ENCODE measurements around the gene OR52D1. TPM values are rescaled to one million over a fixed set of nuclear protein-coding genes. Genes with fewer than 3 reads are reported as not detected.

The OR52D1 gene
- total and polyA plus RNA-seq, 2 of the 4 experiments (the other 2 are of a cell fraction) = not detected

Other genes with a start within 250 kb of the OR52D1 start
- gene HBG1, start 238.8 kb upstream of the OR52D1 start, total RNA-seq (2012; rRNA removed) = not detected in 2 replicates
- gene HBG1, start 238.8 kb upstream of the OR52D1 start, polyA plus RNA-seq (2012; rRNA removed) = not detected in 2 replicates
- 0.54 TPM in 1 of 2 replicates, not detected in the other for gene HBG2, start 233.9 kb upstream of the OR52D1 start, total RNA-seq (2012; rRNA removed)
- gene HBG2, start 233.9 kb upstream of the OR52D1 start, polyA plus RNA-seq (2012; rRNA removed) = 1.7 TPM in 1 of 2 replicates, not detected in the other
- 1.4 and 3.2 TPM in 2 replicates for gene HBE1, start 218.7 kb upstream of the OR52D1 start, total RNA-seq (2012; rRNA removed)
- gene HBE1, start 218.7 kb upstream of the OR52D1 start, polyA plus RNA-seq (2012; rRNA removed) = 7.7 and 12.7 TPM in 2 replicates
- gene OR51B4, start 186.7 kb upstream of the OR52D1 start, total RNA-seq (2012; rRNA removed) = not detected in 2 replicates
- 0.11 TPM in 1 of 2 replicates, not detected in the other for gene OR51B4, start 186.7 kb upstream of the OR52D1 start, polyA plus RNA-seq (2012; rRNA removed)
- gene OR51B2, start 164.4 kb upstream of the OR52D1 start, total RNA-seq (2012; rRNA removed) = not detected in 2 replicates
- not detected in 2 replicates for gene OR51B2, start 164.4 kb upstream of the OR52D1 start, polyA plus RNA-seq (2012; rRNA removed)
- 0.54 and 0.56 TPM in 2 replicates for gene OR51B5, start 145.2 kb upstream of the OR52D1 start, total RNA-seq (2012; rRNA removed)
- gene OR51B5, start 145.2 kb upstream of the OR52D1 start, polyA plus RNA-seq (2012; rRNA removed) = 0.09 and 0.29 TPM in 2 replicates
- gene OR51B6, start 137.2 kb upstream of the OR52D1 start, total RNA-seq (2012; rRNA removed) = not detected in 2 replicates
- gene OR51B6, start 137.2 kb upstream of the OR52D1 start, polyA plus RNA-seq (2012; rRNA removed) = not detected in 2 replicates
- 0.54 and 0.56 TPM in 2 replicates for gene OR51M1, start 104.9 kb upstream of the OR52D1 start, total RNA-seq (2012; rRNA removed)
- gene OR51M1, start 104.9 kb upstream of the OR52D1 start, polyA plus RNA-seq (2012; rRNA removed) = 0.67 and 0.87 TPM in 2 replicates
- not detected in 2 replicates for gene OR51Q1, start 66.6 kb upstream of the OR52D1 start, total RNA-seq (2012; rRNA removed)
- not detected in 2 replicates for gene OR51Q1, start 66.6 kb upstream of the OR52D1 start, polyA plus RNA-seq (2012; rRNA removed)
- gene OR51I1, start 47.2 kb upstream of the OR52D1 start, total RNA-seq (2012; rRNA removed) = not detected in 2 replicates
- not detected in 2 replicates for gene OR51I1, start 47.2 kb upstream of the OR52D1 start, polyA plus RNA-seq (2012; rRNA removed)
- not detected in 2 replicates for gene OR51I2, start 39.4 kb upstream of the OR52D1 start, total RNA-seq (2012; rRNA removed)
- not detected in 2 replicates for gene OR51I2, start 39.4 kb upstream of the OR52D1 start, polyA plus RNA-seq (2012; rRNA removed)
- not detected in 2 replicates for gene UBQLN3, start 21.3 kb downstream of the OR52D1 start, total RNA-seq (2012; rRNA removed)
- gene UBQLN3, start 21.3 kb downstream of the OR52D1 start, polyA plus RNA-seq (2012; rRNA removed) = not detected in 2 replicates
- 0.18 TPM in 1 of 2 replicates, not detected in the other for gene UBQLNL, start 28.0 kb downstream of the OR52D1 start, total RNA-seq (2012; rRNA removed)
- gene UBQLNL, start 28.0 kb downstream of the OR52D1 start, polyA plus RNA-seq (2012; rRNA removed) = 0.47 and 0.48 TPM in 2 replicates
- gene OR52H1, start 59.9 kb downstream of the OR52D1 start, total RNA-seq (2012; rRNA removed) = 0.18 and 0.28 TPM in 2 replicates
- gene OR52H1, start 59.9 kb downstream of the OR52D1 start, polyA plus RNA-seq (2012; rRNA removed) = not detected in 2 replicates
- not detected in 2 replicates for gene OR52B6, start 92.2 kb downstream of the OR52D1 start, total RNA-seq (2012; rRNA removed)
- not detected in 2 replicates for gene OR52B6, start 92.2 kb downstream of the OR52D1 start, polyA plus RNA-seq (2012; rRNA removed)
- gene TRIM6, start 108.0 kb downstream of the OR52D1 start, total RNA-seq (2012; rRNA removed) = 3.9 and 5.0 TPM in 2 replicates
- gene TRIM6, start 108.0 kb downstream of the OR52D1 start, polyA plus RNA-seq (2012; rRNA removed) = 3.7 and 4.7 TPM in 2 replicates
- 8.6 and 12.5 TPM in 2 replicates for gene TRIM34, start 136.3 kb downstream of the OR52D1 start, total RNA-seq (2012; rRNA removed)
- gene TRIM34, start 136.3 kb downstream of the OR52D1 start, polyA plus RNA-seq (2012; rRNA removed) = 5.3 and 6.1 TPM in 2 replicates
- 49.1 and 58.0 TPM in 2 replicates for gene TRIM5, start 196.4 kb downstream of the OR52D1 start, total RNA-seq (2012; rRNA removed)
- gene TRIM5, start 196.4 kb downstream of the OR52D1 start, polyA plus RNA-seq (2012; rRNA removed) = 26.3 and 32.6 TPM in 2 replicates
- gene TRIM22, start 201.1 kb downstream of the OR52D1 start, total RNA-seq (2012; rRNA removed) = 39.4 and 46.8 TPM in 2 replicates
- gene TRIM22, start 201.1 kb downstream of the OR52D1 start, polyA plus RNA-seq (2012; rRNA removed) = 30.4 and 43.6 TPM in 2 replicates
- not detected in 2 replicates for gene OR56B1, start 247.8 kb downstream of the OR52D1 start, total RNA-seq (2012; rRNA removed)
- not detected in 2 replicates for gene OR56B1, start 247.8 kb downstream of the OR52D1 start, polyA plus RNA-seq (2012; rRNA removed)

Measured in IMR-90 (cell line).